KMS-11 (cell line): ENCODE data around the gene AMZ1.

Experiments
- H2AFZ ChIP-seq: fragments of 200-600 bp; sonication (generic); 2 replicates; pipeline ENCODE4 v1.6.1; 2016; ENCODE audit warnings: antibody characterized with exemption, mixed run types, low read depth
- H3K27ac ChIP-seq: fragments of 200-600 bp; sonication (generic); 2 replicates; pipeline ENCODE4 v1.6.1; 2016; ENCODE audit warnings: mild to moderate bottlenecking, mixed run types
- H3K27me3 ChIP-seq: fragments of 200-600 bp; sonication (generic); 2 replicates; pipeline ENCODE4 v1.6.1; 2017; ENCODE audit warnings: mild to moderate bottlenecking, low read depth, mixed run types, moderate library complexity; ENCODE audit not compliant: insufficient read depth
- H3K36me3 ChIP-seq: fragments of 200-600 bp; sonication (generic); 2 replicates; pipeline ENCODE4 v1.6.1; 2017; ENCODE audit warnings: mild to moderate bottlenecking, mixed run types; ENCODE audit not compliant: insufficient read depth
- H3K4me1 ChIP-seq: fragments of 200-600 bp; sonication (generic); 2 replicates; pipeline ENCODE4 v1.6.1; 2016; ENCODE audit warnings: mild to moderate bottlenecking, low read depth, mixed run types; ENCODE audit not compliant: poor library complexity, severe bottlenecking
- H3K4me2 ChIP-seq: fragments of 200-600 bp; sonication (generic); 2 replicates; pipeline ENCODE4 v1.7.0; 2016; ENCODE audit warnings: mild to moderate bottlenecking, mixed run types
- H3K4me3 ChIP-seq: fragments of 200-600 bp; sonication (generic); IDR thresholded peaks from 2 replicates; pipeline ENCODE4 v1.6.1; 2017; ENCODE audit warnings: low read depth, low read length, mixed read lengths; ENCODE audit not compliant: insufficient read depth
- H3K79me2 ChIP-seq: fragments of 200-600 bp; sonication (generic); 2 replicates; pipeline ENCODE4 v1.6.1; 2016; ENCODE audit warnings: low read depth, mixed run types; ENCODE audit not compliant: insufficient read depth
- H3K9ac ChIP-seq: fragments of 200-600 bp; sonication (generic); 2 replicates; pipeline ENCODE4 v1.6.1; 2016; ENCODE audit warnings: mild to moderate bottlenecking, mixed run types
- H4K20me1 ChIP-seq: fragments of 200-600 bp; sonication (generic); 2 replicates; pipeline ENCODE4 v1.6.1; 2016; ENCODE audit warnings: mild to moderate bottlenecking, mixed run types; ENCODE audit not compliant: insufficient read depth
- TF ChIP-seq, protein P1 (sequence below): fragments of 200-600 bp; sonication (generic); conservative IDR thresholded peaks from 2 replicates; pipeline ENCODE4 v1.6.1; 2017; ENCODE audit warnings: low read depth, mild to moderate bottlenecking, antibody characterized with exemption, low read length, moderate library complexity, mixed read lengths

AMZ1 gene

GRCh38 chr7:2716906-2717292 lies 28.9 kb downstream of the AMZ1 start:
- Histone ChIP-seq H3K36me3 (no peaks in the 10 kb centered on the region; the same call in 1 of the 2 replicates), H2AFZ (no peak overlapping the region), H3K4me2 (peak overlapping the region; percentile 74; the same call in 1 of the 2 replicates), H3K4me3 (no peak overlapping the region), H3K27ac (peak overlapping the region; percentile 90; the same call in 1 of the 2 replicates), H3K79me2 (no peaks in the 10 kb centered on the region), H3K9ac (peak overlapping the region; percentile 57; the same call in 1 of the 2 replicates), H3K4me1 (peaks cover 57% of the 10 kb centered on the region), H3K27me3 (no peaks in the 10 kb centered on the region), H4K20me1 (no peaks in the 10 kb centered on the region)
- TF ChIP-seq, protein P1, sequence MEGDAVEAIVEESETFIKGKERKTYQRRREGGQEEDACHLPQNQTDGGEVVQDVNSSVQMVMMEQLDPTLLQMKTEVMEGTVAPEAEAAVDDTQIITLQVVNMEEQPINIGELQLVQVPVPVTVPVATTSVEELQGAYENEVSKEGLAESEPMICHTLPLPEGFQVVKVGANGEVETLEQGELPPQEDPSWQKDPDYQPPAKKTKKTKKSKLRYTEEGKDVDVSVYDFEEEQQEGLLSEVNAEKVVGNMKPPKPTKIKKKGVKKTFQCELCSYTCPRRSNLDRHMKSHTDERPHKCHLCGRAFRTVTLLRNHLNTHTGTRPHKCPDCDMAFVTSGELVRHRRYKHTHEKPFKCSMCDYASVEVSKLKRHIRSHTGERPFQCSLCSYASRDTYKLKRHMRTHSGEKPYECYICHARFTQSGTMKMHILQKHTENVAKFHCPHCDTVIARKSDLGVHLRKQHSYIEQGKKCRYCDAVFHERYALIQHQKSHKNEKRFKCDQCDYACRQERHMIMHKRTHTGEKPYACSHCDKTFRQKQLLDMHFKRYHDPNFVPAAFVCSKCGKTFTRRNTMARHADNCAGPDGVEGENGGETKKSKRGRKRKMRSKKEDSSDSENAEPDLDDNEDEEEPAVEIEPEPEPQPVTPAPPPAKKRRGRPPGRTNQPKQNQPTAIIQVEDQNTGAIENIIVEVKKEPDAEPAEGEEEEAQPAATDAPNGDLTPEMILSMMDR = no peak

GRCh38 chr7:2717293-2718261 lies 29.6 kb downstream of the AMZ1 start:
- no peaks in the 10 kb centered on the region for H4K20me1 ChIP-seq
- H2AFZ ChIP-seq = no peak overlapping the region
- H3K9ac ChIP-seq = no peak overlapping the region
- TF ChIP-seq, protein P1 = no peak
- H3K4me3 ChIP-seq = no peak overlapping the region
- H3K36me3 ChIP-seq = no peaks in the 10 kb centered on the region; the same call in 1 of the 2 replicates
- H3K27ac ChIP-seq = no peak overlapping the region
- H3K4me2 ChIP-seq = no peak overlapping the region
- no peaks in the 10 kb centered on the region for H3K79me2 ChIP-seq
- peaks cover 50% of the 10 kb centered on the region for H3K4me1 ChIP-seq
- no peaks in the 10 kb centered on the region for H3K27me3 ChIP-seq

DNA sequence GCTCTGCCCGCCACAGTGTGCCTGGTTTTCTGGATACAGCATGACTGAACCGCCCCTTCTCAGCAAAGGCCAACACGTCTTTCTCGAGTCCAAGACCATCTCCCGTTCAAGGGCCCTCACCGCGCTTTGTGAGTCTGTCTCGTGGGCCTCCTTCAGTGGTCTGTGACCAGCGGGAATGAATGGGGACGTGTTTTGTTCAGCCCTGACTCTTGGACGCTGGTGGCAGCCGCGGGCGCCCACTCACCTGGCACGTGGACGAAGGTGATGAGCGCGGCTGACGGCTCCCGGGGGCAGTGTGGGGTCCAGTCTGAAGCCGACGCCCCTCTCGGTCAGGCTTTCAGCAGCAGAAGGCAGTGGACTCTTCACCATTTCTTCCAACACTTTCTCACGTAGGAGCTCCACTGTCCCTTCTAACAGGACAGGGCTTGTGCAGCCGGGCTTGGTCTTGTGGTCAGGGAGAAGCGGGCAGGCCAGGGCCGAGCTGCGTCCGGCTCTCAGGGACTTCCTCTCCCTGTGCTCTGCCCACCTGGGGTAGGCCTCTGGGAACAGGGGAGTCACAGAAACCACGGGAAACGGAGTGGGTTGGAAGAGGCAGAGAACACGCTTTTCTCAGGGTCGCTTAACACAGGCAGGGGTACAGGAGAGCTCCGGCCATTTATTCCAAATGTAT lies 30.4 kb downstream of the AMZ1 start:
- no peaks in the 10 kb centered on the region for H3K79me2 ChIP-seq
- no peak overlapping the region for H3K4me3 ChIP-seq
- H4K20me1 ChIP-seq = no peaks in the 10 kb centered on the region
- peaks cover 42% of the 10 kb centered on the region for H3K4me1 ChIP-seq
- no peak overlapping the region for H3K27ac ChIP-seq
- no peaks in the 10 kb centered on the region for H3K27me3 ChIP-seq
- TF ChIP-seq, protein P1 = no peak
- H3K36me3 ChIP-seq = no peaks in the 10 kb centered on the region; the same call in 1 of the 2 replicates
- H2AFZ ChIP-seq = no peak overlapping the region
- no peak overlapping the region for H3K4me2 ChIP-seq
- no peak overlapping the region for H3K9ac ChIP-seq

DNA sequence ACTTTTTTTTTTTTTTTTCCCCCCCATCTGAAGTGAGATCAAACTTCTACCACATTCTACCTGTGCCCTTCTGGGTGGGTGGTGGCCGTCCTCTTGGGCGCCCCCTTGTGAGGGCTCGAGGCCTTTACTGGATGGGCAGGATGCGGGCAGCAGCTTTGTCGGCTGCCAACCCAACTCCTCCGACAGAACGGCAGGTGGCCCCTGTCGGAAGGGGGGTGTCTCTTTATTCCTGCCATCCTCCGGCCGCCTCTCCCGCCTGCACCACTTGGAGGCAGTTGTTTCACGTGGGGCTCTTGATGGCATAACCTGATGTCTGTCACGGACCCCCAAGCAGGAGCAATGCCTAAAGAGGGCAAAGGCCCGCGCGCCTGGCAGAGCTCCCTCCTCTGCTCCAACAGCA lies 31.0 kb downstream of the AMZ1 start:
- Histone ChIP-seq H3K4me2 (no peak overlapping the region), H3K79me2 (no peaks in the 10 kb centered on the region)
- TF ChIP-seq, protein P1 = peak; percentile 39

More for the DNA sequence above, 31.0 kb downstream of the AMZ1 start:
- no peak overlapping the region for H3K27ac ChIP-seq
- no peak overlapping the region for H3K4me3 ChIP-seq
- H2AFZ ChIP-seq = no peak overlapping the region
- no peaks in the 10 kb centered on the region; the same call in 1 of the 2 replicates for H3K36me3 ChIP-seq
- H3K4me1 ChIP-seq = peaks cover 36% of the 10 kb centered on the region
- no peaks in the 10 kb centered on the region for H3K27me3 ChIP-seq
- no peak overlapping the region for H3K9ac ChIP-seq
- H4K20me1 ChIP-seq = no peaks in the 10 kb centered on the region
